ENCODE results near the gene SLC26A9. TPM values are rescaled to one million over a fixed set of nuclear protein-coding genes. Genes with fewer than 3 reads are reported as not detected.
"Not testable (repeated sequence)": the region's sequence is repeated elsewhere in the genome, so short reads cannot be mapped to it uniquely, and the experiment has no call there.

Gene SLC26A9
- total RNA-seq, 1 donor from 2014 or later, result 33.0 TPM

- ATAC-seq (ENCODE audit: poor library complexity) (peak; percentile 65), DNase-seq (peak; percentile 88)
- intact Hi-C loops (cut with DNase I), result loop anchor here (1.0 to 5.0 kb wide), 3 partner anchors 58 to 127 kb away; partner anchors contain the start of gene SLC41A1
Measured at GRCh38 chr1:205918955-205919746, 24.1 kb downstream of the SLC26A9 start.

- ATAC-seq (ENCODE audit: poor library complexity), result no peak
- no peak for DNase-seq
- intact Hi-C loops (cut with DNase I), result loop anchor here (5.0 kb wide), 2 partner anchors 105 to 125 kb away; partner anchors contain the start of gene SLC41A1
Measured at GRCh38 chr1:205917466-205918238, 25.6 kb downstream of the SLC26A9 start.

- intact Hi-C loops (cut with DNase I), result loop anchor here (5.0 kb wide), 2 partner anchors 104 to 124 kb away; partner anchors contain the start of gene SLC41A1
- ATAC-seq (ENCODE audit: poor library complexity) (no peak), DNase-seq (no peak)
Measured at GRCh38 chr1:205916541-205916940, 26.7 kb downstream of the SLC26A9 start.

- ATAC-seq (ENCODE audit: poor library complexity), result peak; percentile 52
- peak; percentile 58 for DNase-seq
- intact Hi-C loops (cut with DNase I), result loop anchor here (5.0 kb wide), 2 partner anchors 103 to 123 kb away; partner anchors contain the start of gene SLC41A1
Measured at GRCh38 chr1:205915354-205915990, 27.8 kb downstream of the SLC26A9 start.

GRCh38 chr1:205914730-205915129 lies 28.5 kb downstream of the SLC26A9 start:
- peak; percentile 61 for DNase-seq
- peak; percentile 50 for ATAC-seq (ENCODE audit: poor library complexity)
- intact Hi-C loops (cut with DNase I), result loop anchor here (5.0 kb wide), 2 partner anchors 102 to 122 kb away; partner anchors contain the start of gene SLC41A1

- intact Hi-C loops (cut with DNase I), result no loop called here
- no peak for ATAC-seq (ENCODE audit: poor library complexity)
- DNase-seq, result no peak
Measured at GRCh38 chr1:205914155-205914507, 29.1 kb downstream of the SLC26A9 start.

- ATAC-seq (ENCODE audit: poor library complexity) (peak; percentile 60), DNase-seq (peak; percentile 84)
- intact Hi-C loops (cut with DNase I), result no loop called here
Measured at GRCh38 chr1:205913451-205914154, 29.7 kb downstream of the SLC26A9 start.

GRCh38 chr1:205907794-205908193 lies 35.5 kb downstream of the SLC26A9 start:
- ATAC-seq (ENCODE audit: poor library complexity) (peak; percentile 63), DNase-seq (no peak)
- intact Hi-C loops (cut with DNase I), result no loop called here

- ATAC-seq (ENCODE audit: poor library complexity); intact Hi-C loops (cut with DNase I); DNase-seq: not testable (repeated sequence)
Measured at GRCh38 chr1:205905095-205905494, 38.2 kb downstream of the SLC26A9 start.

- intact Hi-C loops (cut with DNase I), result no loop called here
- no peak for DNase-seq
- no peak for ATAC-seq (ENCODE audit: poor library complexity)
Measured at GRCh38 chr1:205896351-205896750, 46.9 kb downstream of the SLC26A9 start.

GRCh38 chr1:205894119-205894518 lies 49.1 kb downstream of the SLC26A9 start:
- DNase-seq; ATAC-seq (ENCODE audit: poor library complexity); intact Hi-C loops (cut with DNase I): not testable (repeated sequence)

GRCh38 chr1:205892175-205892574 lies 51.1 kb downstream of the SLC26A9 start:
- ATAC-seq (ENCODE audit: poor library complexity); DNase-seq; intact Hi-C loops (cut with DNase I): not testable (repeated sequence)

GRCh38 chr1:205891481-205891880 lies 51.8 kb downstream of the SLC26A9 start:
- DNase-seq; intact Hi-C loops (cut with DNase I); ATAC-seq (ENCODE audit: poor library complexity): not testable (repeated sequence)

GRCh38 chr1:205890631-205891030 lies 52.6 kb downstream of the SLC26A9 start:
- intact Hi-C loops (cut with DNase I); ATAC-seq (ENCODE audit: poor library complexity); DNase-seq: not testable (repeated sequence)

GRCh38 chr1:205889706-205890105 lies 53.5 kb downstream of the SLC26A9 start:
- intact Hi-C loops (cut with DNase I); ATAC-seq (ENCODE audit: poor library complexity); DNase-seq: not testable (repeated sequence)

GRCh38 chr1:205889006-205889405 lies 54.2 kb downstream of the SLC26A9 start:
- ATAC-seq (ENCODE audit: poor library complexity); intact Hi-C loops (cut with DNase I); DNase-seq: not testable (repeated sequence)

- no peak for ATAC-seq (ENCODE audit: poor library complexity)
- intact Hi-C loops (cut with DNase I), result no loop called here
- no peak for DNase-seq
Measured at GRCh38 chr1:205883792-205884191, 59.5 kb downstream of the SLC26A9 start.

- intact Hi-C loops (cut with DNase I), result no loop called here
- DNase-seq (no peak), ATAC-seq (ENCODE audit: poor library complexity) (no peak)
Measured at GRCh38 chr1:205880923-205881322, 62.3 kb downstream of the SLC26A9 start.

Measured in Right ventricle myocardium superior (tissue), 1 donor.